GM18508 (cell line): ENCODE measurements around the gene OGG1.
"Not testable (repeated sequence)": the region's sequence is repeated elsewhere in the genome, so short reads cannot be mapped to it uniquely, and the experiment has no call there.

Source experiments
- ATAC-seq: cut with Tn5 transposase; IDR thresholded peaks from one replicate; pipeline ENCODE4 v1.9.1; 2021; ENCODE audit warnings: moderate number of reproducible peaks; ENCODE audit not compliant: insufficient read depth, unreplicated experiment

OGG1 gene

GRCh38 chr3:9760779-9761505, 11.2 kb downstream of the OGG1 start:
- ATAC-seq = no peak

- no peak for ATAC-seq
These were observed 12.2 kb downstream of the OGG1 start for GRCh38 chr3:9761919-9762318.

GRCh38 chr3:9762871-9763270, 13.1 kb downstream of the OGG1 start:
- no peak for ATAC-seq

- no peak for ATAC-seq
These were observed 16.1 kb downstream of the OGG1 start for GRCh38 chr3:9765865-9766264.

GRCh38 chr3:9767418-9767817, 17.7 kb downstream of the OGG1 start:
- ATAC-seq = no peak

- ATAC-seq = no peak
These were observed 18.5 kb downstream of the OGG1 start for GRCh38 chr3:9768141-9768775.

- ATAC-seq = no peak
These were observed 19.3 kb downstream of the OGG1 start for GRCh38 chr3:9769012-9769411.

- no peak for ATAC-seq
These were observed 19.9 kb downstream of the OGG1 start, which contains the start of gene CAMK1 for GRCh38 chr3:9769426-9770275. Gene CAMK1 (minus strand): TSS chr3:9769947. CDS start chr3:9767749, 2,198 bp downstream.

GRCh38 chr3:9770276-9770812, 20.6 kb downstream of the OGG1 start:
- ATAC-seq = no peak

GRCh38 chr3:9771007-9771406, 21.3 kb downstream of the OGG1 start:
- ATAC-seq = not testable (repeated sequence)

GRCh38 chr3:9776896-9777693, 27.3 kb downstream of the OGG1 start:
- no peak for ATAC-seq

GRCh38 chr3:9777694-9778021, 27.9 kb downstream of the OGG1 start:
- no peak for ATAC-seq

- ATAC-seq = no peak
These were observed 28.7 kb downstream of the OGG1 start for GRCh38 chr3:9778143-9779074.

- ATAC-seq = no peak
These were observed 29.4 kb downstream of the OGG1 start for GRCh38 chr3:9779075-9779593.

- no peak for ATAC-seq
These were observed 30.1 kb downstream of the OGG1 start for GRCh38 chr3:9779721-9780457.

GRCh38 chr3:9780458-9780812, 30.7 kb downstream of the OGG1 start:
- no peak for ATAC-seq

GRCh38 chr3:9780910-9781309, 31.2 kb downstream of the OGG1 start:
- no peak for ATAC-seq

GRCh38 chr3:9781551-9781950, 31.8 kb downstream of the OGG1 start:
- no peak for ATAC-seq
